Lower lobe of right lung (tissue), 2 donors: ENCODE measurements around the gene NDUFA11. TPM values are rescaled to one million over a fixed set of nuclear protein-coding genes. Genes with fewer than 3 reads are reported as not detected.

Experiments
- ATAC-seq, 2 donors: fragments of 200-7000 bp; cut with Tn5 transposase; one replicate each; pipeline ENCODE4 v1.9.1; 2020 to 2022; ENCODE audit warnings: mild to moderate bottlenecking in 2 of 2, moderate library complexity in 2 of 2
- DNase-seq: peaks from one replicate; pipeline ENCODE4 v3.0.0-alpha.2; 2020
- H3K27ac ChIP-seq: fragments of 200-600 bp; one replicate; pipeline ENCODE4 v1.8.0; 2022
- H3K27me3 ChIP-seq: fragments of 200-600 bp; one replicate; pipeline ENCODE4 v1.8.0; 2022; ENCODE audit warnings: low read depth
- H3K36me3 ChIP-seq: fragments of 200-600 bp; one replicate; pipeline ENCODE4 v1.8.0; 2022; ENCODE audit warnings: mild to moderate bottlenecking
- H3K4me1 ChIP-seq: fragments of 200-600 bp; one replicate; pipeline ENCODE4 v1.8.0; 2022
- H3K4me3 ChIP-seq: fragments of 200-600 bp; one replicate; pipeline ENCODE4 v1.8.0; 2022; ENCODE audit warnings: mild to moderate bottlenecking
- H3K9me3 ChIP-seq: fragments of 200-600 bp; one replicate; pipeline ENCODE4 v1.8.0; 2022
- CTCF ChIP-seq: fragments of 200-600 bp; IDR thresholded peaks from one replicate; pipeline ENCODE4 v1.8.0; 2022; ENCODE audit warnings: antibody characterized with exemption, mild to moderate bottlenecking
- intact Hi-C: fragments of 100-400 bp; cut with DNase I; formaldehyde crosslinking; loops from one replicate; pipeline ENCODE4 v1.11.0; 2022
- total RNA-seq: library from RNA; stranded (reverse); fragmentation: NEBNext Ultra II Directional; extraction: Animal tissue kit (Norgen Biotek cat#: 25700); gene quantifications from one replicate; pipeline ENCODE4 v1.2.1, GENCODE V29; 2021
- donor health status: DM: no; HTN: yes; CAD: no; lungs with severe emphysema.

Gene NDUFA11
- total RNA-seq, 1 donor from 2014 or later: 150 TPM

- Histone ChIP-seq H3K27me3 (no peaks in the 10 kb centered on the region), H3K9me3 (no peaks in the 10 kb centered on the region), H3K4me1 (peaks cover 36% of the 10 kb centered on the region), H3K27ac (no peak overlapping the region), H3K36me3 (peaks cover 98% of the 10 kb centered on the region), H3K4me3 (no peak overlapping the region)
- no peak for TF ChIP-seq CTCF
- DNase-seq (no peak), ATAC-seq (no peak)
- intact Hi-C loops: no loop called here
Measured at GRCh38 chr19:5931251-5931650, 27.7 kb upstream of the NDUFA11 start.

GRCh38 chr19:5929625-5930024 is 26.0 kb upstream of the NDUFA11 start:
- Histone ChIP-seq H3K4me1 (peaks cover 23% of the 10 kb centered on the region), H3K27me3 (no peaks in the 10 kb centered on the region), H3K4me3 (no peak overlapping the region), H3K27ac (no peak overlapping the region), H3K9me3 (no peaks in the 10 kb centered on the region), H3K36me3 (peaks cover 100% of the 10 kb centered on the region)
- no peak for TF ChIP-seq CTCF
- no peak for DNase-seq
- intact Hi-C loops: no loop called here
- no peak for ATAC-seq

GRCh38 chr19:5929179-5929578 is 25.6 kb upstream of the NDUFA11 start:
- no peak overlapping the region for H3K4me3 ChIP-seq
- no peak overlapping the region for H3K27ac ChIP-seq
- H3K4me1 ChIP-seq: peaks cover 18% of the 10 kb centered on the region
- intact Hi-C loops: no loop called here
- no peak for TF ChIP-seq CTCF
- ATAC-seq: no peak
- H3K36me3 ChIP-seq: peaks cover 100% of the 10 kb centered on the region
- no peaks in the 10 kb centered on the region for H3K27me3 ChIP-seq
- H3K9me3 ChIP-seq: no peaks in the 10 kb centered on the region
- no peak for DNase-seq

- intact Hi-C loops: no loop called here
Measured at GRCh38 chr19:5927441-5927821, 23.8 kb upstream of the NDUFA11 start.

GRCh38 chr19:5926641-5927440 is 23.3 kb upstream of the NDUFA11 start:
- Histone ChIP-seq H3K27ac (peak overlapping the region; percentile 36), H3K27me3 (no peaks in the 10 kb centered on the region), H3K4me3 (no peak overlapping the region), H3K36me3 (peaks cover 100% of the 10 kb centered on the region), H3K4me1 (peaks cover 13% of the 10 kb centered on the region), H3K9me3 (no peaks in the 10 kb centered on the region)
- intact Hi-C loops: no loop called here
- DNase-seq (no peak), ATAC-seq (peak; percentile 39 to 51)
- TF ChIP-seq CTCF: no peak

More at GRCh38 chr19:5927441-5927821, 23.8 kb upstream of the NDUFA11 start:
- peaks cover 100% of the 10 kb centered on the region for H3K36me3 ChIP-seq
- peak overlapping the region; percentile 36 for H3K27ac ChIP-seq
- no peak for DNase-seq
- no peak for ATAC-seq
- H3K9me3 ChIP-seq: no peaks in the 10 kb centered on the region
- H3K4me3 ChIP-seq: no peak overlapping the region
- peaks cover 13% of the 10 kb centered on the region for H3K4me1 ChIP-seq
- H3K27me3 ChIP-seq: no peaks in the 10 kb centered on the region
- TF ChIP-seq CTCF: no peak
